ENCODE measurements around the gene CIAO3.

Gene CIAO3

DNA sequence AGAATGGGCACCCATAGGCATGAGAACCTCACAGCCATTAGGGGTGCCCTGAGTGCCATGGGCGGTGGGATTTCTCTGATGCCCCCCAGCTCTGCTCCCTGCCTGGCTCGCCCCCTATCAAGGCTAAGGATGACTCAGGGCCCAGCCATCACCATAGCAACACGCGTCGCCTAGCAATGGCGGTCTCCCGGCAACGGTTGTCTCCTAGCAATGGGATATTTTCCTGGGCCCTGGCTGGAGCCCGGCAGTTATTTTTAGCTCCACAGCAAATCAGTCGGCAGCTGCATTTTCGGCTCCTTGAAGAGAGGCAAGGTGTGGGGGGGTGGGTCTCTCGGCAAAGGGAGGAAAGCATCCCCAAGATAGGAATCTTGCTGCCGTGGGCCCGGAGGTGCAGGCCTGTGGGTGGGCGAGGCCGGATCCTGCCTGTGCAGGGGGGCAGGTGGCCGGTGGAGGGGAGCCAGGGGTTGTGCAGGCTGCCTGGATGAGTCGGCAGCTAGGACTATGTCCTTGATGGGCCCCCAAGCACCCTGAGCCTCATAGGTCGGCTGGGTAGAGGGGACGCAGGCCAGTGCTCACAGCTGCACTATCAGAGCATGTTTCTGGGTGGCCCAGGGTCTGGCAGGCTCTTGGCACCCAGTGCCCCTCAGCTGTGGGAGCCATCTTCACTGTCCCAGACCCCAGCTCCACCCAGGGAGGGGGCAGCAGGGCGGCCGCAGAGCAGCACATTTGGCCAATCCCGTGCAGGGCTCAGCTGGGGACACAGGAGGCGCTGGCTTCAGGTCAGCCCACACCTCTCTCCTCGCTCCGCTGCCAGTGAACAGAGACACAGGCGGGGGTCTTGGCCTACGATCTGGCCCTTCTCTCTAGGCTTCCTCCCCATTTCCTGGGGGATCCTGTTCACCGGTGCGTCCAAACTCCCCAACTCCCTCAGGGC is 31.0 kb downstream of the CIAO3 start (continued):
- no peak for TF ChIP-seq TSHZ1 (tag by site-specific recombination; IDR thresholded peaks at IDR 0.05; ENCODE audit: borderline replicate concordance)
- no peak for TF ChIP-seq ZNF132 (tag by site-specific recombination; IDR thresholded peaks at IDR 0.05; ENCODE audit: borderline replicate concordance)
- TF ChIP-seq KLF16 (tag by site-specific recombination; IDR thresholded peaks at IDR 0.05): no peak
- TF ChIP-seq, protein P1, sequence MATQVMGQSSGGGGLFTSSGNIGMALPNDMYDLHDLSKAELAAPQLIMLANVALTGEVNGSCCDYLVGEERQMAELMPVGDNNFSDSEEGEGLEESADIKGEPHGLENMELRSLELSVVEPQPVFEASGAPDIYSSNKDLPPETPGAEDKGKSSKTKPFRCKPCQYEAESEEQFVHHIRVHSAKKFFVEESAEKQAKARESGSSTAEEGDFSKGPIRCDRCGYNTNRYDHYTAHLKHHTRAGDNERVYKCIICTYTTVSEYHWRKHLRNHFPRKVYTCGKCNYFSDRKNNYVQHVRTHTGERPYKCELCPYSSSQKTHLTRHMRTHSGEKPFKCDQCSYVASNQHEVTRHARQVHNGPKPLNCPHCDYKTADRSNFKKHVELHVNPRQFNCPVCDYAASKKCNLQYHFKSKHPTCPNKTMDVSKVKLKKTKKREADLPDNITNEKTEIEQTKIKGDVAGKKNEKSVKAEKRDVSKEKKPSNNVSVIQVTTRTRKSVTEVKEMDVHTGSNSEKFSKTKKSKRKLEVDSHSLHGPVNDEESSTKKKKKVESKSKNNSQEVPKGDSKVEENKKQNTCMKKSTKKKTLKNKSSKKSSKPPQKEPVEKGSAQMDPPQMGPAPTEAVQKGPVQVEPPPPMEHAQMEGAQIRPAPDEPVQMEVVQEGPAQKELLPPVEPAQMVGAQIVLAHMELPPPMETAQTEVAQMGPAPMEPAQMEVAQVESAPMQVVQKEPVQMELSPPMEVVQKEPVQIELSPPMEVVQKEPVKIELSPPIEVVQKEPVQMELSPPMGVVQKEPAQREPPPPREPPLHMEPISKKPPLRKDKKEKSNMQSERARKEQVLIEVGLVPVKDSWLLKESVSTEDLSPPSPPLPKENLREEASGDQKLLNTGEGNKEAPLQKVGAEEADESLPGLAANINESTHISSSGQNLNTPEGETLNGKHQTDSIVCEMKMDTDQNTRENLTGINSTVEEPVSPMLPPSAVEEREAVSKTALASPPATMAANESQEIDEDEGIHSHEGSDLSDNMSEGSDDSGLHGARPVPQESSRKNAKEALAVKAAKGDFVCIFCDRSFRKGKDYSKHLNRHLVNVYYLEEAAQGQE (tag by site-specific recombination; IDR thresholded peaks at IDR 0.05): no peak
- no peak for TF ChIP-seq ZNF214 (tag by site-specific recombination; IDR thresholded peaks at IDR 0.05; ENCODE audit: borderline replicate concordance)
- peak; percentile 74 for TF ChIP-seq ZNF600 (tag by site-specific recombination; IDR thresholded peaks at IDR 0.05)
- TF ChIP-seq ZNF24 (tag by site-specific recombination; IDR thresholded peaks at IDR 0.05): no peak
- no peak for TF ChIP-seq ZNF621 (tag by site-specific recombination; IDR thresholded peaks at IDR 0.05)
- no peak for TF ChIP-seq TRIM28 (IDR thresholded peaks at IDR 0.05; ENCODE audit: borderline replicate concordance, low read length)
- TF ChIP-seq, protein P2, sequence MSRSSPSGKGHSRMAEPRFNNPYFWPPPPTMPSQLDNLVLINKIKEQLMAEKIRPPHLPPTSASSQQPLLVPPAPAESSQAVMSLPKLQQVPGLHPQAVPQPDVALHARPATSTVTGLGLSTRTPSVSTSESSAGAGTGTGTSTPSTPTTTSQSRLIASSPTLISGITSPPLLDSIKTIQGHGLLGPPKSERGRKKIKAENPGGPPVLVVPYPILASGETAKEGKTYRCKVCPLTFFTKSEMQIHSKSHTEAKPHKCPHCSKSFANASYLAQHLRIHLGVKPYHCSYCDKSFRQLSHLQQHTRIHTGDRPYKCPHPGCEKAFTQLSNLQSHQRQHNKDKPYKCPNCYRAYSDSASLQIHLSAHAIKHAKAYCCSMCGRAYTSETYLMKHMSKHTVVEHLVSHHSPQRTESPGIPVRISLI (tag by site-specific recombination; IDR thresholded peaks at IDR 0.05): no peak
- TF ChIP-seq HOXA7 (CRISPR knock-in tag; IDR thresholded peaks at IDR 0.05; ENCODE audit: borderline replicate concordance): no peak
- no peak for TF ChIP-seq REPIN1 (tag by site-specific recombination; IDR thresholded peaks at IDR 0.05; ENCODE audit: low read depth)
- TF ChIP-seq, protein P3, sequence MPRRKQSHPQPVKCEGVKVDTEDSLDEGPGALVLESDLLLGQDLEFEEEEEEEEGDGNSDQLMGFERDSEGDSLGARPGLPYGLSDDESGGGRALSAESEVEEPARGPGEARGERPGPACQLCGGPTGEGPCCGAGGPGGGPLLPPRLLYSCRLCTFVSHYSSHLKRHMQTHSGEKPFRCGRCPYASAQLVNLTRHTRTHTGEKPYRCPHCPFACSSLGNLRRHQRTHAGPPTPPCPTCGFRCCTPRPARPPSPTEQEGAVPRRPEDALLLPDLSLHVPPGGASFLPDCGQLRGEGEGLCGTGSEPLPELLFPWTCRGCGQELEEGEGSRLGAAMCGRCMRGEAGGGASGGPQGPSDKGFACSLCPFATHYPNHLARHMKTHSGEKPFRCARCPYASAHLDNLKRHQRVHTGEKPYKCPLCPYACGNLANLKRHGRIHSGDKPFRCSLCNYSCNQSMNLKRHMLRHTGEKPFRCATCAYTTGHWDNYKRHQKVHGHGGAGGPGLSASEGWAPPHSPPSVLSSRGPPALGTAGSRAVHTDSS (tag by site-specific recombination; IDR thresholded peaks at IDR 0.05): no peak
- TF ChIP-seq ZFP3 (tag by site-specific recombination; IDR thresholded peaks at IDR 0.05; ENCODE audit: low read depth): no peak
- TF ChIP-seq KLF8 (tag by site-specific recombination; IDR thresholded peaks at IDR 0.05): no peak
- no peak for TF ChIP-seq ZNF416 (tag by site-specific recombination; IDR thresholded peaks at IDR 0.05)
- no peak for TF ChIP-seq ZBTB1 (tag by site-specific recombination; IDR thresholded peaks at IDR 0.05)
- TF ChIP-seq KLF9 (tag by site-specific recombination; IDR thresholded peaks at IDR 0.05; ENCODE audit: low read depth): no peak
- TF ChIP-seq, protein P4, sequence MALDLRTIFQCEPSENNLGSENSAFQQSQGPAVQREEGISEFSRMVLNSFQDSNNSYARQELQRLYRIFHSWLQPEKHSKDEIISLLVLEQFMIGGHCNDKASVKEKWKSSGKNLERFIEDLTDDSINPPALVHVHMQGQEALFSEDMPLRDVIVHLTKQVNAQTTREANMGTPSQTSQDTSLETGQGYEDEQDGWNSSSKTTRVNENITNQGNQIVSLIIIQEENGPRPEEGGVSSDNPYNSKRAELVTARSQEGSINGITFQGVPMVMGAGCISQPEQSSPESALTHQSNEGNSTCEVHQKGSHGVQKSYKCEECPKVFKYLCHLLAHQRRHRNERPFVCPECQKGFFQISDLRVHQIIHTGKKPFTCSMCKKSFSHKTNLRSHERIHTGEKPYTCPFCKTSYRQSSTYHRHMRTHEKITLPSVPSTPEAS (tag by site-specific recombination; IDR thresholded peaks at IDR 0.05): no peak
- TF ChIP-seq, protein P5, sequence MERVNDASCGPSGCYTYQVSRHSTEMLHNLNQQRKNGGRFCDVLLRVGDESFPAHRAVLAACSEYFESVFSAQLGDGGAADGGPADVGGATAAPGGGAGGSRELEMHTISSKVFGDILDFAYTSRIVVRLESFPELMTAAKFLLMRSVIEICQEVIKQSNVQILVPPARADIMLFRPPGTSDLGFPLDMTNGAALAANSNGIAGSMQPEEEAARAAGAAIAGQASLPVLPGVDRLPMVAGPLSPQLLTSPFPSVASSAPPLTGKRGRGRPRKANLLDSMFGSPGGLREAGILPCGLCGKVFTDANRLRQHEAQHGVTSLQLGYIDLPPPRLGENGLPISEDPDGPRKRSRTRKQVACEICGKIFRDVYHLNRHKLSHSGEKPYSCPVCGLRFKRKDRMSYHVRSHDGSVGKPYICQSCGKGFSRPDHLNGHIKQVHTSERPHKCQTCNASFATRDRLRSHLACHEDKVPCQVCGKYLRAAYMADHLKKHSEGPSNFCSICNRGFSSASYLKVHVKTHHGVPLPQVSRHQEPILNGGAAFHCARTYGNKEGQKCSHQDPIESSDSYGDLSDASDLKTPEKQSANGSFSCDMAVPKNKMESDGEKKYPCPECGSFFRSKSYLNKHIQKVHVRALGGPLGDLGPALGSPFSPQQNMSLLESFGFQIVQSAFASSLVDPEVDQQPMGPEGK (tag by site-specific recombination; IDR thresholded peaks at IDR 0.05): peak; percentile 49; the same call in 1 of the 2 replicates
